K562 (cell line): ENCODE data around the gene SPTLC1. TPM values are rescaled to one million over a fixed set of nuclear protein-coding genes. Genes with fewer than 3 reads are reported as not detected.

Source experiments
- FIP1L1 ChIP-seq: fragments of 200-400 bp; formaldehyde crosslinking; IDR thresholded peaks from 2 replicates; pipeline ENCODE4 v1.6.1; 2018; ENCODE audit warnings: mild to moderate bottlenecking, low read depth, low read length; ENCODE audit not compliant: poor library complexity, severe bottlenecking
- HDGF ChIP-seq: fragments of 450-650 bp; IDR thresholded peaks from 2 replicates; pipeline ENCODE4 v1.6.1; 2016
- MAFG ChIP-seq: fragments of 450-650 bp; conservative IDR thresholded peaks from 2 replicates; pipeline ENCODE4 v1.6.1; 2016; ENCODE audit warnings: missing genetic modification characterization, missing compliant biosample characterization
- PHF8 ChIP-seq: fragments of 200-600 bp; sonication (generic); IDR thresholded peaks from 2 replicates; pipeline ENCODE4 v1.6.1; 2012; ENCODE audit warnings: mixed run types, mild to moderate bottlenecking, inconsistent platforms, low read length, moderate library complexity, borderline replicate concordance
- POLR2AphosphoS5 ChIP-seq: IDR thresholded peaks from 2 replicates; pipeline ENCODE4 v1.6.1; 2011; ENCODE audit warnings: mild to moderate bottlenecking, low read depth, low read length, moderate library complexity; ENCODE audit not compliant: control insufficient read depth, insufficient read depth
- POLR3A ChIP-seq: IDR thresholded peaks from 2 replicates; pipeline ENCODE4 v1.6.1; 2011; ENCODE audit warnings: borderline replicate concordance, mild to moderate bottlenecking, moderate library complexity; ENCODE audit not compliant: insufficient read length, insufficient read depth; ENCODE audit errors: extremely low read depth
- ZBTB7A ChIP-seq: IDR thresholded peaks from 2 replicates; pipeline ENCODE4 v1.6.1; 2011; ENCODE audit warnings: low read depth, mild to moderate bottlenecking, low read length, moderate library complexity, borderline replicate concordance; ENCODE audit not compliant: control insufficient read depth
- polyA plus RNA-seq, 8 experiments: library from polyadenylated mRNA; depleted of rRNA in 4 of 8; stranded (reverse) in 5 of 8; unstranded in 3 of 8; fragments of >200 nt; fragmentation: Nextera tagmentation in 2 of 8; fragmentation: Illumina TruSeq in 1 of 8; extraction: Ambion mirVana in 2 of 8; extraction: Trizol in 1 of 8; gene quantifications; 2 replicates each; pipeline versions ENCODE4 v1.2.1 to v1.2.3, GENCODE V29; 2011 to 2014; ENCODE audit warnings: inconsistent platforms in 1 of 8, missing spikeins in 1 of 8
- total RNA-seq, 7 experiments: library from RNA; depleted of rRNA in 6 of 7; stranded (reverse); fragments of >200 nt in 6 of 7; fragmentation: Illumina TruSeq in 2 of 7; extraction: Trizol in 2 of 7; gene quantifications; 2 replicates each; pipeline versions ENCODE4 v1.2.1 to v1.2.3, GENCODE V29; 2011 to 2021; ENCODE audit warnings: low replicate concordance in 1 of 7
- TF ChIP-seq, protein P1 (sequence below), 2 experiments: fragments of 450-650 bp in 1 of 2; sonication (generic) in 1 of 2; formaldehyde crosslinking in 1 of 2; IDR thresholded peaks; 2 replicates each; pipeline versions ENCODE4 v1.7.1 to v1.9.0; 2016 to 2022; ENCODE audit warnings: inconsistent platforms in 1 of 2, mild to moderate bottlenecking in 1 of 2, missing genetic modification reagents in 1 of 2
- TF ChIP-seq, protein P2 (sequence below), 2 experiments: fragments of 150-350 bp in 1 of 2; IDR thresholded peaks; 2 replicates each; pipeline ENCODE4 v1.6.1; 2012 to 2016; ENCODE audit warnings: low read depth in 2 of 2, low read length in 2 of 2, mild to moderate bottlenecking in 1 of 2, moderate library complexity in 1 of 2
- TF ChIP-seq, protein P3 (sequence below): sonication (generic); formaldehyde crosslinking; IDR thresholded peaks from 2 replicates; pipeline ENCODE4 v1.8.0; 2022; ENCODE audit warnings: mild to moderate bottlenecking, missing genetic modification reagents

Gene SPTLC1
- total and polyA plus RNA-seq, 9 of the 15 experiments (the other 6 are each of a cell fraction or from before 2014, with no cell fraction given): 58.8 to 125 (median 84.5) TPM

DNA sequence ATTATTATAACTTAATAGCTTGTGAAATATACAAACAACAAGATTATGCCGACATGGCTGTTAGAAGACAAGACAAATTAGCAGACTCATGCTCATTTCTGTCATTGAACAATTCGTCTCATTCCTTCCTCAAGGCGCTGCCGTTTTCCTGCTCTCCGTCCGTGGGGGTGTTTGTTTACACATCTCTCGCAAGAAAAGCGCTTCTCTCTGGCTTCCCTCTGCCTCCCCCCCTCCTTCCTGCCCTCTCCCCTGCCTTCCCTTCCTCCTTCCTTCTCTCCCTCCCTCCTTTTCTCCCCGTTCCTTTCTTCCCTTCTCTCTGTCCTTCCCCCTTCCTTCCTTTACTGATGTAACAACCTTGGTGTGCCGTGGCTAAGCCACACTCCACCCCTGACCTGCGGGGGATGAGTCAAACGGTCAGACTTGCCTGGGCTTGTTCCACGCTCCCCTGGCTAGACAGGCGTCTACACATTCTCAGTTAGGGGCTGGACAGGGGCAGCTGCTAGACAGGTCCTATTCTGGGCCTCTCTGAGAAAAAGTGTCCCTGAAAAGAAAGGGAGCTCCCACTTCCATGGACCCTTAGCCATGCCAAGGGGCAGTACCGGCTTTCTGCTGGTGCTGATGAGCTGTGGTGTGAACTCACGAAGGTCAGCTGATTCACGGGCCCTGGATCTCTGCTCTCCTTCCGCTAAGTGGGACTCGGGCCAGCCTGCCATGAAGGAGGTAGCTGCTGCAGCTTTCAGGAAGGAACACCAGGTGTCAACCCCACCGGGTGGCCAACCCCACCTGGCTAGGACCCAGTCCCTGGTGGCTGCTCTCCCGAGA is 32.0 kb upstream of the SPTLC1 start (continued):
- TF ChIP-seq, protein P1, sequence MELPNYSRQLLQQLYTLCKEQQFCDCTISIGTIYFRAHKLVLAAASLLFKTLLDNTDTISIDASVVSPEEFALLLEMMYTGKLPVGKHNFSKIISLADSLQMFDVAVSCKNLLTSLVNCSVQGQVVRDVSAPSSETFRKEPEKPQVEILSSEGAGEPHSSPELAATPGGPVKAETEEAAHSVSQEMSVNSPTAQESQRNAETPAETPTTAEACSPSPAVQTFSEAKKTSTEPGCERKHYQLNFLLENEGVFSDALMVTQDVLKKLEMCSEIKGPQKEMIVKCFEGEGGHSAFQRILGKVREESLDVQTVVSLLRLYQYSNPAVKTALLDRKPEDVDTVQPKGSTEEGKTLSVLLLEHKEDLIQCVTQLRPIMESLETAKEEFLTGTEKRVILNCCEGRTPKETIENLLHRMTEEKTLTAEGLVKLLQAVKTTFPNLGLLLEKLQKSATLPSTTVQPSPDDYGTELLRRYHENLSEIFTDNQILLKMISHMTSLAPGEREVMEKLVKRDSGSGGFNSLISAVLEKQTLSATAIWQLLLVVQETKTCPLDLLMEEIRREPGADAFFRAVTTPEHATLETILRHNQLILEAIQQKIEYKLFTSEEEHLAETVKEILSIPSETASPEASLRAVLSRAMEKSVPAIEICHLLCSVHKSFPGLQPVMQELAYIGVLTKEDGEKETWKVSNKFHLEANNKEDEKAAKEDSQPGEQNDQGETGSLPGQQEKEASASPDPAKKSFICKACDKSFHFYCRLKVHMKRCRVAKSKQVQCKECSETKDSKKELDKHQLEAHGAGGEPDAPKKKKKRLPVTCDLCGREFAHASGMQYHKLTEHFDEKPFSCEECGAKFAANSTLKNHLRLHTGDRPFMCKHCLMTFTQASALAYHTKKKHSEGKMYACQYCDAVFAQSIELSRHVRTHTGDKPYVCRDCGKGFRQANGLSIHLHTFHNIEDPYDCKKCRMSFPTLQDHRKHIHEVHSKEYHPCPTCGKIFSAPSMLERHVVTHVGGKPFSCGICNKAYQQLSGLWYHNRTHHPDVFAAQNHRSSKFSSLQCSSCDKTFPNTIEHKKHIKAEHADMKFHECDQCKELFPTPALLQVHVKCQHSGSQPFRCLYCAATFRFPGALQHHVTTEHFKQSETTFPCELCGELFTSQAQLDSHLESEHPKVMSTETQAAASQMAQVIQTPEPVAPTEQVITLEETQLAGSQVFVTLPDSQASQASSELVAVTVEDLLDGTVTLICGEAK (IDR thresholded peaks at IDR 0.05): peak; percentile 66; the same call in 1 of the 2 replicates
- TF ChIP-seq, protein P1 (CRISPR knock-in tag; IDR thresholded peaks at IDR 0.05): no peak
- no peak for TF ChIP-seq FIP1L1
- TF ChIP-seq POLR3A: no peak
- TF ChIP-seq HDGF: peak; percentile 79
- peak; percentile 70 for TF ChIP-seq MAFG
- TF ChIP-seq, protein P2, sequence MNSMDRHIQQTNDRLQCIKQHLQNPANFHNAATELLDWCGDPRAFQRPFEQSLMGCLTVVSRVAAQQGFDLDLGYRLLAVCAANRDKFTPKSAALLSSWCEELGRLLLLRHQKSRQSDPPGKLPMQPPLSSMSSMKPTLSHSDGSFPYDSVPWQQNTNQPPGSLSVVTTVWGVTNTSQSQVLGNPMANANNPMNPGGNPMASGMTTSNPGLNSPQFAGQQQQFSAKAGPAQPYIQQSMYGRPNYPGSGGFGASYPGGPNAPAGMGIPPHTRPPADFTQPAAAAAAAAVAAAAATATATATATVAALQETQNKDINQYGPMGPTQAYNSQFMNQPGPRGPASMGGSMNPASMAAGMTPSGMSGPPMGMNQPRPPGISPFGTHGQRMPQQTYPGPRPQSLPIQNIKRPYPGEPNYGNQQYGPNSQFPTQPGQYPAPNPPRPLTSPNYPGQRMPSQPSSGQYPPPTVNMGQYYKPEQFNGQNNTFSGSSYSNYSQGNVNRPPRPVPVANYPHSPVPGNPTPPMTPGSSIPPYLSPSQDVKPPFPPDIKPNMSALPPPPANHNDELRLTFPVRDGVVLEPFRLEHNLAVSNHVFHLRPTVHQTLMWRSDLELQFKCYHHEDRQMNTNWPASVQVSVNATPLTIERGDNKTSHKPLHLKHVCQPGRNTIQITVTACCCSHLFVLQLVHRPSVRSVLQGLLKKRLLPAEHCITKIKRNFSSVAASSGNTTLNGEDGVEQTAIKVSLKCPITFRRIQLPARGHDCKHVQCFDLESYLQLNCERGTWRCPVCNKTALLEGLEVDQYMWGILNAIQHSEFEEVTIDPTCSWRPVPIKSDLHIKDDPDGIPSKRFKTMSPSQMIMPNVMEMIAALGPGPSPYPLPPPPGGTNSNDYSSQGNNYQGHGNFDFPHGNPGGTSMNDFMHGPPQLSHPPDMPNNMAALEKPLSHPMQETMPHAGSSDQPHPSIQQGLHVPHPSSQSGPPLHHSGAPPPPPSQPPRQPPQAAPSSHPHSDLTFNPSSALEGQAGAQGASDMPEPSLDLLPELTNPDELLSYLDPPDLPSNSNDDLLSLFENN (IDR thresholded peaks at IDR 0.05; ENCODE audit: low read depth in 2 of 2, low read length in 2 of 2): 0 out of 4 replicates have a peak, but pooled peaks of 1 of the 2 experiments have one; percentile 31
- peak; percentile 42; the same call in 1 of the 2 replicates for TF ChIP-seq POLR2AphosphoS5
- TF ChIP-seq, protein P3, sequence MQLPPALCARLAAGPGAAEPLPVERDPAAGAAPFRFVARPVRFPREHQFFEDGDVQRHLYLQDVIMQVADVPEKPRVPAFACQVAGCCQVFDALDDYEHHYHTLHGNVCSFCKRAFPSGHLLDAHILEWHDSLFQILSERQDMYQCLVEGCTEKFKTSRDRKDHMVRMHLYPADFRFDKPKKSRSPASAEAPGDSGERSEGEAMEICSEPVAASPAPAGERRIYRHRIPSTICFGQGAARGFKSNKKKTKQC (CRISPR knock-in tag): peak; percentile 56; the same call in 1 of the 2 replicates
- TF ChIP-seq PHF8: peak; percentile 42; the same call in 1 of the 2 replicates
- TF ChIP-seq ZBTB7A: 0 out of 2 replicates have a peak, but pooled peaks have one; percentile 27
